K562 treated with DMSO at 1 percent for 48 hours (cell line): Measurements from ENCODE around the gene ZNF625. TPM values are rescaled to one million over a fixed set of nuclear protein-coding genes. Genes with fewer than 3 reads are reported as not detected.

Experiments
- total RNA-seq: library from RNA; unstranded; fragments of 300-600 nt; gene quantifications from 2 replicates; pipeline ENCODE4 v1.2.3, GENCODE V29; 2022; ENCODE audit warnings: low replicate concordance; ENCODE audit errors: extremely low read depth

ZNF625 gene
- total RNA-seq: not detected in 2 replicates

DNA sequence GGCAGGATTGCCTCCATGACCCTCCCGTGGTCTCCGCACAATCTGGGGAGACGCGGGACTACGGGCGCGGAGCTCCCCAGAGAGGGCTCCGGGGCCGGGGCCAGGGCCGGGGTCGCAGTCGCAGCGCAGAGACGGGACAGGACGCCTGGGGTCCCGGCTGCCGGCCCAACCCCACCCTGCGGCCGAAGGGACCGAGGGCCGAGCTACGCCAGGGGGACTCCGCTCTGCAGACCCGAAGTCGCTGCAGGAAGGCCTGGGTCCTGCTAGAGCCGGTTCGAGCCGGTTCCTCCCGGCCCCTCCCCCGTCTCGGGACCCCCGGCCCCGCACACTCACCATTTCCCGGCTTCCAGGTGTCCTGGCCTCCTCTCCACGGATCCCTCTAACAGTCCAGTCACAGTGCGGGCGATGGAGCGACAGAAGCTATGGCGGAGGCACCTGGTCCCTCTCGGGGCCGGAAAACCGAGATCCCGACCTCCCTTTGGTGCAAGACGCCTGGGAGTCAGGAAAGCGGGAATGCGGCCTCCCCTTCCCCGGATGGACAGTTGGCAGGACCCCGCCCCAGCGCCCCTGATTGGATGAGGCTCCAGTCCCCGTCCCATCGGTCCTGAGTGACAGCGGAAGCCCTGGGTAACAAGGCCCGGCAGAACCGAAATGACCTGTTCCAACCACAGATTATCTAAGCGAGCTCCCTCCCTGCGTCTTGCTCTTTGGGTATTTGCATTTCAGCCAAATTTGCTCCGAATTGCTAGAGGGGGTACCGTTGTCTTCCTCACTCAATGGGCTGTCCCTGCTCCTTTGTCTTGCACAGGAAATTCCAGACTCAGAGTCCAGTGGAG is at the start of gene ZNF625:
Gene ZNF625, minus strand, starts transcription at position 512 of the 836 bp plus-strand sequence. Its CDS starts 176 bp downstream, at position 336.

DNA sequence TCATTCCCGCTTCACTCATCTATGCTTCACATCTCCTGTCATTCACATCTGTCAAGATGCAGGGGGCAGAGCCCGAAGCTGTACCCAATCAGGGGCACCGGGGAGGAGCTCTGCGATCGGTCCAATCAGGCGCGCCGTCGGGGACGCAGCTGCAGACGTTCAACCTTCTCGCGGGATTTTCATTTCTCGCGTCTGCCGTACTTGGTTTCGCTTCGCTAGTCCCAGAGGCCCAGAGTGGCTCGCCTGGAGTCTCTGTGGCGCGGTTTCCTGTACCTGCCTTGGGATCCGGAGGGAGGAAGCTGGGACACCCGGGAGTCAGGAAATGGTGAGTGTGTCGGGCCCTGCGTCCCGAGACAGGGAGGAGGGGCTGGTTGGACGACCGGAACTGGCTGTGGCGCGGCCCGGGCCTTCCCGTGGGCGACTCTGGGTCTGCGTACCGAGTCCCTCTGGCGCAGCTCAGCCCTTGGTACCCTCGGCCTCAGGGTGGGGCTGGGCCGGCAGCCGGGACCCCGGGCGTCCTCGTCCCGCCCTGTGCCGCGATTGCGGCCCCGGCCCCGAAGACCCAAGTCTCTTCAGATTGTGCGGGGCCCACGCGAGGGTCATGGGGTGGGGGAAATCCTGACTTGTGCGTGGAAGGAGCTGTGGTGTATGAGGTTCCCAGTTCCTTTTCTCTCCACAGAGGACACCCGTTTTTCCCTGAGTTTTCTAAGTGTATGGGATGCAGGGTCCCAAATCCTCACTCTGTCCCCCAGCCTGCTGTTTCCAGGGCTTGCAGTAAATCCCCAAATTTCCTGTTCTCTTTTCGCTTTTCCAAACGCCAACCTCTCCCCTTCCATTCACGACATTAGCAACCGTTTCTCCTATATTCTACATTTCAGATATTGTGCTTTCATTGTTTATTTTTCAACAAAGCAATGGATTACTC is 6.6 kb upstream of the ZNF625 start, which contains the start of gene ZNF136:
Gene ZNF136, plus strand, starts transcription at position 215 of the 925 bp plus-strand sequence. Its CDS starts 108 bp downstream, at position 323.

DNA sequence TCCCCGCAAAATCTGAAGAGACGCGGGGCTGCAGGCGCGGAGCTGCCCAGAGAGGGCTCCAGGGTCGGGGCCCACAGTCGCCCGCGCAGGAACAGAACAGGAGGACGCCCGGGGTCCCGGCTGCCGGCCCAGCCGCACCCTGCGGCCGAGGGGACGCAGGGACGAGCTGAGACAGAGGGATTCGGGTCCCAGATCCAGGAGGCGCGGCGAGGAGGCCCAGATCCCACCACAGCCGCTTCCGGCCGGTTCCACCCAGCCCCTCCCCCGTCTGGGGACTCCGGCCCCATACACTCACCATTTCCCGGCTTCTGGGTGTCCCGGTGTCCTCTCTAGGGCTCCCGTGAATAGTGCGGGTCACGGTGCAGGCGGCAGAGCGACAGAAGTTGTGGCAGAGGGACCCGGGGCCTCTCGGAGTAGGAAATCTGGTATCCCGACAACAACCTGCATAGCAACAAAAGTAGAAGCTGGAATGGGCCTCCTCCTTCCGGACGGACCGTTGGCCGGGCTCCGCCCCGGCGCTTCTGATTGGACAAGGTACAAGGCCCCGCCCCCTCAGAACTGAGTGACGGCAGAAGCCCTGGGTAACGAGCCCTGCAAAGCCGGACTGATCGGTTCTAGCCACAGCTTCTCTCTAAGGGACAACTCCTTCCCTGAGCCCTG is 16.5 kb downstream of the ZNF625 start, which contains the start of gene ZNF20:
Gene ZNF20, minus strand, starts transcription at position 466 of the 660 bp plus-strand sequence. Its CDS starts 168 bp downstream, at position 298.

Other genes with a start within 250 kb of the ZNF625 start
- not detected in 2 replicates for gene ZNF700, start 231.6 kb downstream of the ZNF625 start, total RNA-seq
- gene ZNF763, start 191.7 kb downstream of the ZNF625 start, total RNA-seq: not detected in 2 replicates
- gene ZNF433, start 121.1 kb downstream of the ZNF625 start, total RNA-seq: not detected in 2 replicates
- not detected in 2 replicates for gene ZNF878, start 103.8 kb downstream of the ZNF625 start, total RNA-seq
- gene ZNF844, start 92.0 kb downstream of the ZNF625 start, total RNA-seq: not detected in 2 replicates
- gene ZNF20, start 16.4 kb downstream of the ZNF625 start, total RNA-seq: not detected in 2 replicates
- not detected in 2 replicates for gene ZNF136, start 6.4 kb upstream of the ZNF625 start, total RNA-seq
- not detected in 2 replicates for gene ZNF44, start 138.1 kb upstream of the ZNF625 start, total RNA-seq
- gene ZNF563, start 176.9 kb upstream of the ZNF625 start, total RNA-seq: not detected in 2 replicates
- gene ZNF442, start 208.9 kb upstream of the ZNF625 start, total RNA-seq: not detected in 2 replicates
- gene ZNF799, start 244.5 kb upstream of the ZNF625 start, total RNA-seq: not detected in 2 replicates